Measurements from ENCODE around the gene RAB3GAP1.
"Not testable (repeated sequence)": the region's sequence is repeated elsewhere in the genome, so short reads cannot be mapped to it uniquely, and the experiment has no call there.

RAB3GAP1 gene

GRCh38 chr2:135113322-135113721 is 61.2 kb downstream of the RAB3GAP1 start:
- TF ChIP-seq CTCF (conservative IDR thresholded peaks at IDR 0.05; ENCODE audit: low read depth, low read length) = no peak
- no peaks in the 10 kb centered on the region for H3K36me3 ChIP-seq (ENCODE audit: insufficient read depth)
- no peak overlapping the region for H3K27ac ChIP-seq
- no peak overlapping the region for H3K9ac ChIP-seq
- H2AFZ ChIP-seq (ENCODE audit: low read depth) = no peak overlapping the region
- no peaks in the 10 kb centered on the region for H4K20me1 ChIP-seq (ENCODE audit: insufficient read depth)
- no peak overlapping the region for H3K4me3 ChIP-seq (IDR thresholded peaks at IDR 0.05; ENCODE audit: insufficient read depth, low read depth, low read length)
- H3K4me1 ChIP-seq (ENCODE audit: low read depth, poor library complexity, severe bottlenecking) = no peaks in the 10 kb centered on the region
- H3K79me2 ChIP-seq (ENCODE audit: insufficient read depth, low read depth) = no peaks in the 10 kb centered on the region
- H3K27me3 ChIP-seq (ENCODE audit: insufficient read depth, low read depth) = no peaks in the 10 kb centered on the region
- H3K4me2 ChIP-seq = no peak overlapping the region

- Histone ChIP-seq H2AFZ (ENCODE audit: low read depth) (no peak overlapping the region), H3K79me2 (ENCODE audit: insufficient read depth, low read depth) (no peaks in the 10 kb centered on the region), H3K9ac (no peak overlapping the region), H3K4me3 (IDR thresholded peaks at IDR 0.05; ENCODE audit: insufficient read depth, low read depth, low read length) (no peak overlapping the region), H3K27ac (no peak overlapping the region), H3K27me3 (ENCODE audit: insufficient read depth, low read depth) (no peaks in the 10 kb centered on the region), H3K4me1 (ENCODE audit: low read depth, poor library complexity, severe bottlenecking) (no peaks in the 10 kb centered on the region), H3K4me2 (no peak overlapping the region), H3K36me3 (ENCODE audit: insufficient read depth) (no peaks in the 10 kb centered on the region), H4K20me1 (ENCODE audit: insufficient read depth) (no peaks in the 10 kb centered on the region)
- TF ChIP-seq CTCF (conservative IDR thresholded peaks at IDR 0.05; ENCODE audit: low read depth, low read length) = no peak
These were observed 67.5 kb downstream of the RAB3GAP1 start for GRCh38 chr2:135119582-135119981.

GRCh38 chr2:135121016-135121657 is 69.0 kb downstream of the RAB3GAP1 start:
- Histone ChIP-seq H3K36me3 (ENCODE audit: insufficient read depth) (no peaks in the 10 kb centered on the region), H3K79me2 (ENCODE audit: insufficient read depth, low read depth) (no peaks in the 10 kb centered on the region), H3K4me2 (no peak overlapping the region)

GRCh38 chr2:135121658-135122039 is 69.6 kb downstream of the RAB3GAP1 start:
- not testable (repeated sequence) for H3K4me3 ChIP-seq (IDR thresholded peaks at IDR 0.05; ENCODE audit: insufficient read depth, low read depth, low read length); H3K27me3 ChIP-seq (ENCODE audit: insufficient read depth, low read depth); H3K4me1 ChIP-seq (ENCODE audit: low read depth, poor library complexity, severe bottlenecking); H3K79me2 ChIP-seq (ENCODE audit: insufficient read depth, low read depth); H3K27ac ChIP-seq; H3K36me3 ChIP-seq (ENCODE audit: insufficient read depth); H4K20me1 ChIP-seq (ENCODE audit: insufficient read depth); H2AFZ ChIP-seq (ENCODE audit: low read depth); H3K9ac ChIP-seq; H3K4me2 ChIP-seq

More at GRCh38 chr2:135121016-135121657, 69.0 kb downstream of the RAB3GAP1 start:
- Histone ChIP-seq H3K9ac (no peak overlapping the region), H4K20me1 (ENCODE audit: insufficient read depth) (no peaks in the 10 kb centered on the region), H2AFZ (ENCODE audit: low read depth) (no peak overlapping the region), H3K27ac (no peak overlapping the region), H3K4me3 (IDR thresholded peaks at IDR 0.05; ENCODE audit: insufficient read depth, low read depth, low read length) (no peak overlapping the region), H3K27me3 (ENCODE audit: insufficient read depth, low read depth) (no peaks in the 10 kb centered on the region), H3K4me1 (ENCODE audit: low read depth, poor library complexity, severe bottlenecking) (no peaks in the 10 kb centered on the region)
- TF ChIP-seq CTCF (conservative IDR thresholded peaks at IDR 0.05; ENCODE audit: low read depth, low read length) = no peak
